ENCODE data around the gene TMTC2. TPM values are rescaled to one million over a fixed set of nuclear protein-coding genes. Genes with fewer than 3 reads are reported as not detected.

TMTC2 gene
- total RNA-seq, 1 donor from 2014 or later: 0.93 TPM

GRCh38 chr12:82874945-82875344 lies 188.2 kb downstream of the TMTC2 start:
- DNase-seq (ENCODE audit: low spot score) (no peak), ATAC-seq (no peak)

GRCh38 chr12:82876075-82876474 lies 189.4 kb downstream of the TMTC2 start:
- ATAC-seq (no peak), DNase-seq (ENCODE audit: low spot score) (no peak)

GRCh38 chr12:82877963-82878362 lies 191.3 kb downstream of the TMTC2 start:
- no peak for DNase-seq (ENCODE audit: low spot score)
- no peak for ATAC-seq

GRCh38 chr12:82880442-82880901 lies 193.8 kb downstream of the TMTC2 start:
- DNase-seq (ENCODE audit: low spot score) (no peak), ATAC-seq (no peak)

- ATAC-seq (no peak), DNase-seq (ENCODE audit: low spot score) (no peak)
Measured at GRCh38 chr12:82883394-82884355, 197.0 kb downstream of the TMTC2 start.

GRCh38 chr12:82886671-82887340 lies 200.1 kb downstream of the TMTC2 start:
- ATAC-seq (no peak), DNase-seq (ENCODE audit: low spot score) (no peak)

GRCh38 chr12:82893896-82894295 lies 207.2 kb downstream of the TMTC2 start:
- DNase-seq (ENCODE audit: low spot score) (no peak), ATAC-seq (no peak)

GRCh38 chr12:82896277-82896676 lies 209.6 kb downstream of the TMTC2 start:
- ATAC-seq (no peak), DNase-seq (ENCODE audit: low spot score) (no peak)

- DNase-seq (ENCODE audit: low spot score) (no peak), ATAC-seq (no peak)
Measured at GRCh38 chr12:82896979-82897378, 210.3 kb downstream of the TMTC2 start.

GRCh38 chr12:82898441-82898840 lies 211.7 kb downstream of the TMTC2 start:
- ATAC-seq (no peak), DNase-seq (ENCODE audit: low spot score) (no peak)

GRCh38 chr12:82904219-82904790 lies 217.6 kb downstream of the TMTC2 start:
- ATAC-seq (no peak), DNase-seq (ENCODE audit: low spot score) (no peak)

GRCh38 chr12:82910246-82910893 lies 223.7 kb downstream of the TMTC2 start:
- no peak for ATAC-seq
- no peak for DNase-seq (ENCODE audit: low spot score)

GRCh38 chr12:82912406-82912805 lies 225.7 kb downstream of the TMTC2 start:
- DNase-seq (ENCODE audit: low spot score): no peak
- ATAC-seq: no peak

GRCh38 chr12:82919388-82920054 lies 232.8 kb downstream of the TMTC2 start:
- ATAC-seq (no peak), DNase-seq (ENCODE audit: low spot score) (no peak)

GRCh38 chr12:82923935-82924334 lies 237.2 kb downstream of the TMTC2 start:
- DNase-seq (ENCODE audit: low spot score) (no peak), ATAC-seq (no peak)

GRCh38 chr12:82926630-82927029 lies 239.9 kb downstream of the TMTC2 start:
- ATAC-seq (no peak), DNase-seq (ENCODE audit: low spot score) (no peak)

- no peak for DNase-seq (ENCODE audit: low spot score)
- ATAC-seq: no peak
Measured at GRCh38 chr12:82930301-82930700, 243.6 kb downstream of the TMTC2 start.

GRCh38 chr12:82931349-82932116 lies 244.8 kb downstream of the TMTC2 start:
- DNase-seq (ENCODE audit: low spot score) (no peak), ATAC-seq (no peak)

GRCh38 chr12:82937151-82937550 lies 250.4 kb downstream of the TMTC2 start:
- ATAC-seq (no peak), DNase-seq (ENCODE audit: low spot score) (no peak)

GRCh38 chr12:82942521-82942920 lies 255.8 kb downstream of the TMTC2 start:
- DNase-seq (ENCODE audit: low spot score) (no peak), ATAC-seq (no peak)

Data from left lobe of liver (tissue), 2 donors.